ENCODE data around the gene ACSS1.
A peak's percentile ranks its signal among the peaks of the same experiment; 100 is the strongest.
"Not testable (repeated sequence)": the region's sequence is repeated elsewhere in the genome, so short reads cannot be mapped to it uniquely, and the experiment has no call there.

The ACSS1 gene

DNA sequence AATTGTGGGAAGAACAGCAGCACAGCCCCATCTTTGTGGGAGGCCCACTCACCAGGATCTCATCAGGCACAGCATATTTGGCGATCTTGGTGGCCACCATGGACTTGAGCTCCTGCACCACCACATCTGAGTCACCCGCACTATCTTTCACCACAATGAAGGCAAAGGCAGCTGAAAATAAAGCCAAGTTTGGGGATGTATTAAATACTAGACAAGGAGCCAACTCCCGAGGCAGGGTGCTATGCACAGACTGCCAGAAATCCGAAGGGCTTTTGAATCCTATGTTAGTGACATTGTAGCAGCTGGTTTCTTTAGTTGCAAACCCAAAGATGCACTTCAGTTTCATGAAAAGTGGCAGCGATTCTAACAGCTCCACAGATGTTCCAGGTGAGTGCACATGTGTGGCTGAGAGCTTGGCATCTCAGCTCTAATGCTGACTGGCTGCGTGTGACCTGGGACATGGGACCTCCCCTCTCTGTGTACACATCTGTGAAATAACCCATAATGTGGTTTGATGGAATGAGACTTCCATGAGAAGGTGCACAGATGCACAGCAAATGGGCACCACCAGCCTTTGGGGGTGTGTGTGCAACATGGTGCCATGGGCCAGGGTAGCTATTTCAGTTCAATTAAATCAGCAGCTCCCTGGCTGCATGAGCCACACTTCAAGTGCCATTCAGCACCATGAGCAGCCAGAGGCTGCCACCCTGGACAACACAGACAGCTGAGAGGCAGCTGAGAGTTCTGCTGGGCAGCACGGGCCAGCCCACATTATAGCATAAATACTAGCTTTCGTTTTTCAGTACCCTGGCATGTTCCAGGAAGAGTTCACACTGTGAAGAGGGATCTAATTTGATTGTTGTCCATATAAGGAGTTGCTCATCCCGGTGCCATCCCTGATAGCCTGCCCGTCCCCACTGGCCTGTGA, 48.5 kb downstream of the ACSS1 start:
- DNase-seq: no peak

DNA sequence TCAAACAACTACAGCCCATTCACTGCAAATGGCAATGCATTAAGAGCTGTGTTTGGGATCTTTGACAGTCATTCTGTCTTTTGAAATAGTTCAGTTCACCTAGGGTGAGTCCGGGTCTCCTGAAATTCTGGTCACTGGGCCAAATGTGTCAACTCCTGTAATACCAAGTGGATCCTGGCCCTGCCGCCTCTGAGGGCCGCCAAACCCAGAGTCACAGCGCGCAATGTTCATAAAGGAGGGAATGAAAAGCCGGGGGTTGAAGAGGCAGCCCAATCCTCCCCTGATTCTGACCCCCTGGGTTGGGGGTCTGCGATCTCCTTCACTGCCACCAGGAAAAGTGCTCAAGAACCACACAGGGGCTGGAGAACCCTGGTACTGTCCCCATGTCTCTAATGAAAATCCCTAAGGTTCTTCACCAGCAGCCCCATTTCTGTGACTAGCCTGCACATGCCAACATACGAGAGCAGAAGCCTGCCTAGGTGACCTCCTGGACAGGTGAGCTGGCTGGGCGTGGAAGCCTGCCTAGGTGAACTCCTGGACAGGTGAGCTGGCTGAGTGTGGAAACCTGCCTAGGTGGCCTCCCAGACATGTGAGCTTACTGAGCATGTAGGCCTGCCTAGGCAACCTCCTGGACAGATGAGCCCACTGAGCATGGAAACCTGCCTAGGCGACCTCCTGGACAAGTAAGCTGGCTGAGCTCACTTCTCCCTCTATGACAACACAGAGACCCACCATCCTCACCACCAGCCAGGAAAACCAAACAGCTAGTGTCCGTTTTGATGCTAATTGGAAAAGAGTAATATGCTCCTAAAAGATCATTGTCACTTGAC, 49.3 kb downstream of the ACSS1 start:
- no peak for DNase-seq

- DNase-seq: no peak
Observed at GRCh38 chr20:25007491-25008305, 50.2 kb downstream of the ACSS1 start.

- DNase-seq: no peak
Observed at GRCh38 chr20:25006431-25007167, 51.3 kb downstream of the ACSS1 start.

- no peak for DNase-seq
Observed at GRCh38 chr20:25005661-25006060, 52.3 kb downstream of the ACSS1 start.

GRCh38 chr20:25005220-25005619, 52.7 kb downstream of the ACSS1 start:
- DNase-seq: no peak

GRCh38 chr20:25003002-25003401, 54.9 kb downstream of the ACSS1 start:
- DNase-seq: no peak

DNA sequence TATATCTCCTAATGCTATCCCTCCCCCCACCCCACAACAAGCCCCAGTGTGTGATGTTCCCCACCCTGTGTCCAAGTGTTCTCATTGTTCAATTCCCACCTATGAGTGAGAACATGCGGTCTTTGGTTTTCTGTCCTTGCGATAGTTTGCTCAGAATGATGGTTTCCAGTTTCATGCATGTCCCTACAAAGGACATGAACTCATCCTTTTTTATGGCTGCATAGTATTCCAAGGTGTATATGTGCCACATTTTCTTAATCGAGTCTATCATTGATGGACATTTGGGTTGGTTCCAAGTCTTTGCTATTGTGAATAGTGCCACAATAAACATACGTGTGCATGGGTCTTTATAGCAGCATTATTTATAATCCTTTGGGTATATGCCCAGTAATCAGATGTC, 56.6 kb downstream of the ACSS1 start:
- not testable (repeated sequence) for DNase-seq

DNA sequence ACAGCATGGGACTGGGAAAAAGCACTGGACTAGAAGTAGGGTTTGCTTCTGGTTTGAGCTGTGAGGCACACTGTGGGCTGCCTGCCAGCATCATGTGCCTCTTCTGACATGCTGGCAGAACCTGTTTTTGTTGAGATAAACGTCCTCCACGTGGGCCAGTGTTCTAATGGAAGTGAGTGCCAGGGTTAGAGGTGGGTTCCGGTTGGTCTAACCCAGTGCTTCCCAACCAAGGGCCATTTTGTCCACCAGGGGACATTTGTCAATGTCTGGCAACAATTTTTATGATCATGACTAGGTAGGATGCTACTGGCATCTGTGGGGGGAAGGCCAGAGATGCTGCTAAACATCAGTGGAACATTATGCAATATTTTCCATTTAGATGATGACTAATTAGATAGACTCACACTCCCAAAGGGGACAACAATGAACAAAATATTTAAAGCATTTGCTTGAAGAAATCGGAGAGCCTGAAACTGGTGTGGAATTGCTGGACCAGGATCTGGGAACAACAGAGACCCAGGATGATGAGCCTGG, 57.6 kb downstream of the ACSS1 start:
- peak; percentile 65 for DNase-seq

DNA sequence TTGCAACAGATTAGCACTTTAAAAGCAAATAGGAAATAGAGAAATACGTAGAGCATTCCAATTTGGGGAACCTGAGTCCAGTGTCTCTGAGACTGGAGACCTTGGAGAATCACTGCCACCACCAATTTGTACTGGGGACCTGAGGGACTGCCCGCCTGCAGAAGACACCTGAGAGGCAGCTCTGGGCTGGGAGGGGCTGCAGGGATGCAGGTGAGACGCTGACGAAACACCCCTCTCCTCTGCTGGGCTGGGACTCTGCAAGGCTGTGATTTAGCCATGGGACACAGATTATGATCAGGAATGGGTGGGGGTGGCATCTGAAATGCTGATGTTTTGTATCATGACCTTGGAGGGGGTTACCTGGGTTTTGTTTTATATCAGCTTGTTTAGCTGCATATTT, 58.4 kb downstream of the ACSS1 start:
- DNase-seq: no peak

DNA sequence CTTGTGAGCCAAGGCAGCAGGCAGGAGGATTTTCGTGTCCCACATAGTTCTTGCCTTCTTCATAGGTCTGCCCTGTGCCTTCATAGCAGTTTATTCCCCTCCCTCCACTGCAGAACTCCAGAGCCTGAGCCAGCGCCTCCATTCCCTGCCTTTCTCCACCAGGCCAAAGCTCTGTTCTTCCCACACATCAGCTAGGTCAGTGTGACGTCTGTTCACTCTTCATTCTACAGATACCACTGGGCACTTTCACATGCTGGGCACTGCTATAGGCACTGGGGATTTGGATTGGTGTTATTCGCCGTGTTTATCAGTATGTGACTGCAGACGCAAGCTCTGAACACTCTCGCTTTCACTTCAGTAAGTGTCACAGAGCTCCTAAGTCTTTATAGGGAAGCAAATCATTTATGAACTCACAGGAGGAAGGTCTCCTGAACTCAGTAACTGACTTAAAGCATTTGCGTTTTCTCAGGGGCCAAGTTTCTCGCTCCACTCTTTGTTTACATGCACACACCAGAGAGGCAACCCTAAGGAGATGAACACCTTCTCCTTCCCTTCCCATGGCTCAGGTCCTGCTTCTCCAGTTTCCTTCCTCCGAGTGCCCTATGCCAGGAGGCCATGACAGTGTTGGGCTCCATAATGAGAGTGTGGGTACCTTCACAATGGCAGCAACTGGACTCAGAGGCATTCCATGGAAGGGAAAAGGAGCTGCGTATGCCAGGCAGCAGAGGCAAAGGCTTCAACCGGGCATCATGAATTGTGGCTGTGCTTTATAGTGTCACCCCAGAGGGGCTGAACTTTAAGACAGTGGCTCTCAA, 59.1 kb downstream of the ACSS1 start:
- no peak for DNase-seq

- DNase-seq: no peak
Observed at GRCh38 chr20:24998121-24998520, 59.8 kb downstream of the ACSS1 start.

DNA sequence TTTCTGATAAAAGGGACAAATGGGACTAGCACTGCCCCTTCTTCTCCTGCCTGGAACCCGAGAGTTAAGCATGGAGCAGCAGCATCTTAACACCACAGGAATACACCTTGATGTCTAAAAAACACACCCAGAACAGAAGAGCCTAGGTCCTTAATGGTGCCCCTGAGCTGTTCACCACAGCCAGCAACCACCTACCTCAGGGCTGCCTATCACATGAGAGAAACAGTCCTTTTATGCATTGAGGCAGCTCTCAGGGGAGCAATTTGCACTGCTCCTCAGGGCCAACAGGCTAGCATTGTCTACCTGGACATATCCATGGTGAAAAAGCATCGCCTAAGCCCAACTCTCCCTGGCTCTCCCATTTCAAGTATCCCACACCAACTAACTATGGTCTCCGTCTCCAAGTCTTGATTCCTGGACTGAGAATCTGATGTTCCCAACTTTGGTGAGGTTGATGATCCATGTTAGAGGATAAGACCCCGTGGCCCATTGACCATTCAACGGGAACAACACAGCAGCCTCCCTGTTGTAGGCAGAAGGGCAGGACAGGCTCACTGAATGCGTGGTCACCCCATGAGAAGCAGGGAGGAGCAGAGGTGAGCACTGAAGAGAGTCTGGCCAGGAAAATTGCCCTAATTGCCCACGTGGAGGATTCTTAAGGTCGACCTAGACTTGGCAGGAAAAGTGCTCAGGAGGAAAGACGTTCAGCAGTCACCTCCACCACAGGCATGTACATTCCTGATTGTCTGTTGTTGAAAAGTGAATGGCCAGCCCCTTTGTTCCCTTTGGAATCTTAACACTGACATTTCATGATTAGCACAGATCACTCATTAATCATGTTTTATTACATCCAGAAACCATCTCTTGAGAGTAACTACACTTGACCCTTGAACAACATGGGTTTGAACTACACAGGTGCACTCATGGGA, 61.2 kb downstream of the ACSS1 start:
- DNase-seq: no peak

- DNase-seq: no peak
Observed at GRCh38 chr20:24995741-24996448, 62.0 kb downstream of the ACSS1 start.

- DNase-seq: peak; percentile 61
Observed at GRCh38 chr20:24994470-24995368, 63.2 kb downstream of the ACSS1 start.

- no peak for DNase-seq
Observed at GRCh38 chr20:24994186-24994465, 63.8 kb downstream of the ACSS1 start.

GRCh38 chr20:24993337-24994185, 64.4 kb downstream of the ACSS1 start:
- DNase-seq: no peak
